ENCODE measurements around the gene AEBP2. TPM values are rescaled to one million over a fixed set of nuclear protein-coding genes. Genes with fewer than 3 reads are reported as not detected.
"Not testable (repeated sequence)": the region's sequence is repeated elsewhere in the genome, so short reads cannot be mapped to it uniquely, and the experiment has no call there.

Gene AEBP2
- total RNA-seq, 1 donor from 2014 or later = 36.5 TPM

GRCh38 chr12:19461999-19462398 is 22.7 kb downstream of the AEBP2 start:
- Mint-ChIP-seq H3K9me3 (ENCODE audit: low read depth) (no peaks in the 10 kb centered on the region), H3K4me3 (ENCODE audit: unreplicated experiment) (no peak overlapping the region), H3K36me3 (ENCODE audit: low read depth) (peaks cover 7% of the 10 kb centered on the region), H3K27me3 (ENCODE audit: low read depth) (no peaks in the 10 kb centered on the region), H3K4me1 (ENCODE audit: low read depth) (peaks cover 33% of the 10 kb centered on the region), H3K27ac (ENCODE audit: unreplicated experiment) (no peak overlapping the region)
- DNase-seq (ENCODE audit: low spot score) = no peak
- TF ChIP-seq CTCF (IDR thresholded peaks at IDR 0.05) = no peak

- no peak overlapping the region for H3K27ac Mint-ChIP-seq (ENCODE audit: unreplicated experiment)
- H3K4me3 Mint-ChIP-seq (ENCODE audit: unreplicated experiment) = no peak overlapping the region
- no peak for TF ChIP-seq CTCF (IDR thresholded peaks at IDR 0.05)
- no peak for DNase-seq (ENCODE audit: low spot score)
- no peaks in the 10 kb centered on the region for H3K9me3 Mint-ChIP-seq (ENCODE audit: low read depth)
- peaks cover 32% of the 10 kb centered on the region for H3K4me1 Mint-ChIP-seq (ENCODE audit: low read depth)
- H3K27me3 Mint-ChIP-seq (ENCODE audit: low read depth) = no peaks in the 10 kb centered on the region
- peaks cover 7% of the 10 kb centered on the region for H3K36me3 Mint-ChIP-seq (ENCODE audit: low read depth)
These were observed 23.1 kb downstream of the AEBP2 start for GRCh38 chr12:19462406-19462805.

- no peak for DNase-seq (ENCODE audit: low spot score)
- no peaks in the 10 kb centered on the region for H3K27me3 Mint-ChIP-seq (ENCODE audit: low read depth)
- no peak overlapping the region for H3K4me3 Mint-ChIP-seq (ENCODE audit: unreplicated experiment)
- H3K4me1 Mint-ChIP-seq (ENCODE audit: low read depth) = peaks cover 23% of the 10 kb centered on the region
- H3K27ac Mint-ChIP-seq (ENCODE audit: unreplicated experiment) = no peak overlapping the region
- H3K36me3 Mint-ChIP-seq (ENCODE audit: low read depth) = peaks cover 7% of the 10 kb centered on the region
- TF ChIP-seq CTCF (IDR thresholded peaks at IDR 0.05) = no peak
- H3K9me3 Mint-ChIP-seq (ENCODE audit: low read depth) = no peaks in the 10 kb centered on the region
These were observed 24.9 kb downstream of the AEBP2 start for GRCh38 chr12:19464192-19464580.

DNA sequence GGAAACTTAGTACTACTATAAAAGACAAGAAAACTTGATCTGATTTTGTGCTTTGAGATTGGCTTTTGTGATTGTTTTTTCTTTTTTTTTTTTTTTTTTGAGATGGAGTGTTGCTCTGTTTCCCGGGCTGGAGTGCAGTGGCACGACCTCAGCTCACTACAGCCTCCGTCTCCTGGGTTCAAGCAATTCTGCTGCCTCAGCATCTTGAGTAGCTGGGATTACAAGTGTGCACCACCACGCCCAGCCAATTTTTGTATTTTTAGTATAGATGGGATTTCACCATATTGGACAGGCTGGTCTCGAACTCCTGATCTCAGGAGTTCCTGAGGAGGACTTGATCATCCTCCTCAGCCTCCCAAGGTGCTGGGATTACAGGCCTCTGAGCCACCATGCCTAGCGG is 26.4 kb downstream of the AEBP2 start:
- DNase-seq (ENCODE audit: low spot score) = no peak
- peaks cover 37% of the 10 kb centered on the region for H3K4me1 Mint-ChIP-seq (ENCODE audit: low read depth)
- H3K27me3 Mint-ChIP-seq (ENCODE audit: low read depth) = no peaks in the 10 kb centered on the region
- no peak overlapping the region for H3K4me3 Mint-ChIP-seq (ENCODE audit: unreplicated experiment)
- H3K27ac Mint-ChIP-seq (ENCODE audit: unreplicated experiment) = no peak overlapping the region
- no peaks in the 10 kb centered on the region for H3K9me3 Mint-ChIP-seq (ENCODE audit: low read depth)
- no peak for TF ChIP-seq CTCF (IDR thresholded peaks at IDR 0.05)
- H3K36me3 Mint-ChIP-seq (ENCODE audit: low read depth) = peaks cover 7% of the 10 kb centered on the region

DNA sequence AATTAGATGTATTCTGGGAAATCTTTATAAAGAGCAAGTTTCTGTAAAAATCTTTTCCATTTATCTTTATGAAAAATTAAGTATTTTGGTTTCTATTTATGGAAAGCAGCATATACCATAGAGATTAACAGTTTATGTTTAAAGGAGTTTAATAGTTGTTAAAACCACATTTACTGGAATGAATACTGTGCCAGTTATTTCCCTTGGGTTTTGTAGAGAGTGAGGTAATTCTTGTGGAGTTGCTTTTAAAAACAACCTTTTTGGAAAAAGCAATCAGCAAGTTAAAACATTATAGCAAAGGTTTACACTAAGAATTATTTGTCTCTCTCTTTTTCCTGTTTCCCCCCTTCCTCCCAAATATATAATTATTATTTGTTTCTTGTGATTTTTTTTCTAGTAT is 34.9 kb downstream of the AEBP2 start:
- peaks cover 14% of the 10 kb centered on the region for H3K36me3 Mint-ChIP-seq (ENCODE audit: low read depth)

DNA sequence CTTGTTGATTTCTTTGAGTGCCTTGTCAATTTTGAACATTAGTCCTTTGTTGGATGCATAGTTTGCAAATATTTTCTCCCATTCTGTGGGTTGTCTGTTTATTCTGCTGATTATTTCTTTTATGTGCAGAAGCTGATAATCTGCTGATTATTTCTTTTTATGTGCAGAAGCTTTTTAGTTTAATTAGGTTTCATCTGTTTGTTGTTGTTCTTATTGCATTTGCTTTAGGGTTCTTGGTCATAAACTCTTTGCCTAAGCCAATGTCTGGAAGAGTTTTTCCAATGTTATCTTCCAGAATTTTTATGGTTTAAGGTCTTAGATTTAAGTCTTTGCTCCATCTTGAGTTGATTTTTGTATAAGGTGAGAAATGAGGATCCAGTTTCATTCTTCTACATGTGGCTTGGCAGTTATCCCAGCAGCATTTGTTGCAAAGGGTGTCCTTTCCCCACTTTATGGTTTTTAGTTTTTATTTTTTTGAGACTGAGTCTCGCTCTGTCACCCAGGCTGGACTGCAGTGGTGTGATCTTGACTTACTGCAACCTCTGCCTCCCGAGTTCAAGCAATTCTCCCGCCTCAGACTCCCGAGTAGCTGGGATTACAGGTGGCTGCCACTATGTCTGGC is 36.7 kb downstream of the AEBP2 start:
- H3K27me3 Mint-ChIP-seq (ENCODE audit: low read depth); H3K9me3 Mint-ChIP-seq (ENCODE audit: low read depth); H3K4me3 Mint-ChIP-seq (ENCODE audit: unreplicated experiment); DNase-seq (ENCODE audit: low spot score): not testable (repeated sequence)
- H3K36me3 Mint-ChIP-seq (ENCODE audit: low read depth) = peaks cover 22% of the 10 kb centered on the region
- peak overlapping the region; percentile 32 for H3K27ac Mint-ChIP-seq (ENCODE audit: unreplicated experiment)
- H3K4me1 Mint-ChIP-seq (ENCODE audit: low read depth) = peaks cover 51% of the 10 kb centered on the region

More for the DNA sequence above, 34.9 kb downstream of the AEBP2 start:
- peaks cover 64% of the 10 kb centered on the region for H3K4me1 Mint-ChIP-seq (ENCODE audit: low read depth)
- no peaks in the 10 kb centered on the region for H3K9me3 Mint-ChIP-seq (ENCODE audit: low read depth)
- DNase-seq (ENCODE audit: low spot score) = no peak
- H3K4me3 Mint-ChIP-seq (ENCODE audit: unreplicated experiment) = no peak overlapping the region
- peak overlapping the region; percentile 79 for H3K27ac Mint-ChIP-seq (ENCODE audit: unreplicated experiment)
- H3K27me3 Mint-ChIP-seq (ENCODE audit: low read depth) = no peaks in the 10 kb centered on the region
- TF ChIP-seq CTCF (IDR thresholded peaks at IDR 0.05) = no peak
